ENCODE data around the gene AGER.
"Not testable (repeated sequence)": the region's sequence is repeated elsewhere in the genome, so short reads cannot be mapped to it uniquely, and the experiment has no call there.

AGER gene

DNA sequence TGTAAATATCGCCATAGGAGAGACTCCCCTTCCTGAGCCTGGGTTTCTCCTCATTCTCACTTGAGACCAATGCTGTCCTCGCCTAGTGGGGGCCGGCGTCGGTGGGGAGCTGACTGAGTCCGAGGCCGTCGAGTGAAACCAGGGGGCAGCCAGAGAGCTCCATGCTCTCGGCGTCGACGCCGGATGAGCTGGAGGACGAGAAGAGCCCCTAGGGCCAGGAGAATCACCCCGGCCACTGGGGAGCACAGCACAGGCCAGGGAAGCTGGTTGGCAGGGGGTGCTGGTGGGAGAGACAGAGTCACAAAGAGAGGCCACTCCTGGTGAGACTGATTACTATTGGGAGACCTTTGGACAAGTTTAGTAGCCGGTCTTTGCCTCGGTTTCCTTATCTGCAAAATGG is 14.8 kb upstream of the AGER start:
- ATAC-seq (no peak), DNase-seq (no peak)

DNA sequence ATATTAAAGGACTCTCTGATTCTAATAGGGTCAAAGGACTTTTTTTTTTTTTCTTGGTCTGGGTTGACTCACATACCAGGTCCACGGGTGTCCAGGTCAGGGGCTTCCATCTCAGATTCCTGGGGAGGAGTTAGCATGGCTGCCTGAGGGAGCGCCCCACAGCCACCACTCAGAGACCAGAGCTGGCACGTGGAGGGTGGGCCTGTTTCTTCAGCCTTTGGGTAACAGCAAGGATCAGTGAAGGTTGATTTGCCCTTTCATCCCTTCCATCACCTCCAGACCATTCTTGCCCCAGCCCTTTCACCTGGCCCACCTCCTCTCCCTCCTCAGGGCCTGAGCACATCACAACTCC is 14.3 kb upstream of the AGER start:
- DNase-seq (no peak), ATAC-seq (no peak)

DNA sequence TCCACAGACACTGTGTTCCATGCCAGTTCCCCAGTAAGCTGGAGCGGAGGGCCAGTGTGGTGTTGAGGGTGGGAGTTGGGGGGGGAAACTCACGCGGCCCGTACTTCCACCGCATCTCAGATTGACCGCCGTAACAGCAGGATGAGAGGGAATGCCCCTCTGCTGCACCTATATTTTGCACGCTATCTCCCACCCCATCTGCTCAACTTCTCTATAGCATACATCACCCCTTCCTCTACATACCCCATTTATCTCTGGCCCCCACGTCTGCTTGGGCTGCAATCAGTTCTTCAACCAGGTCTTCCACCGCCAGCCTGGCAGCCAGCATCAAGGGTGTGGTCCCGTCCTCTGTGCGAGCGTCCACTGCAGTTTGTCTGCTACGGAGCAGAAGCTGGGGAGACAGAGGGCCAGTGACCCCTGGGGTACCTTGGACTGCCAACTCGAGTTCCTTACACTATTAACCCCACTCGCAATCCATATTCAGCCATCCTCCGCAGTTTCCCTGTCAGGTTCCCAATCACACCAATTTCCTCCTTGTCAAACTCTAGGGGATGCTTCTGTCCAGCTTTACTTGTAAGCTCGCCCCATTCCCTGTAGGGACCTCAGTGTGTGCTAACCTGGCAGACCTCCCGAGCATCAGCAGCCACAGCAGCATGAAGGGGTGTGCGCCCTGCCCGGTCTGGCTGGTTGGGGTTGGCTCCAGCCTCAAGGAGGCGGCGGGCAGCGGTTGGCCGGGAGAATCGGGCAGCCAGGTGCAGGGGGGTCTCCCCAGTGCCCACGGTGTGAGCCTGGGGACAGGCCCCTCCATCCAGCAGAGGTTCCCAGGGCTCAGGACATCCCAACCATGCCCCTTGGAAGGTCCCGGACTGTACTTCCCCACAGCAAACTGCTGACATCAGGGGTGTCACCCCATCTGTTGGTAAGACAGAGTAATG is 12.9 kb upstream of the AGER start:
- no peak for DNase-seq
- no peak for ATAC-seq

DNA sequence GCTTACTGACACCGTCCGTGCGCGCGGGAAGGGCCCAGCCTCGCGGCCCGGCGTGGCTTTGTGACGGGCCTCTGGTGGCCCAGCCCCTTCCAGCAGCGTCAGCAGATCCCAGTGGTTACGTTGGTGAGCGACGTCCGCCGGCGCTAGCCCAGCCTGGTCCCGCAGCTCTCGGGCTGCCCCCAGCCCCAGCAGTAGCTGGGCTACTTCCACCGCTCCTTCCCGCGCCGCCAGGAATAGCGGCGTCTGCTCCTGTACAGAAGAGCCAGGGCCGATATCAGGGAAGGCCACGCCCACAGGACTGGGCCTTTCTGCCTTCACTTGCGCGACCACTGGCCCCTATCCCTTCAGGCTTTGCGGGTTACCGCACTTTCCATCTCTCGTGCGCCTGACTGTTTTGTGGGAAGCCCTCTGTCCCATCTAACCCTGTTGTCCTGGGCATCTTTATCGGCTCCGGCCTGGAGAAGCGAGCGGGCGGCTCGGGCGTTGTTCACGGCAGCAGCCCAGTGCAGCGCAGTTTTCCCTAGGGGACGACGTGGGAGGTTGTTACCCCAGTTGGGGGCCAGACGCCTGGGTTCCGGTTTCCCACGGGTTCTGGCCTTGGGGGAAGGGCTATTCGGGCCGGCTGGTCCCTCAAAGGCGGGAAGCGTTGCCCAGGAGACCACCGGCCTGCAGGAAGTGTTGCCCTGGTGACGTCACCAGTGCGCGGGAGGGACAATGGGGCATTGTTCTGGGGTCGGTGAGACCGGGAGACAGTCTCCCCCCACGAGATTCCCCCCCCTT is 12.0 kb upstream of the AGER start:
- ATAC-seq (peak; percentile 92), DNase-seq (peak; percentile 86)

DNA sequence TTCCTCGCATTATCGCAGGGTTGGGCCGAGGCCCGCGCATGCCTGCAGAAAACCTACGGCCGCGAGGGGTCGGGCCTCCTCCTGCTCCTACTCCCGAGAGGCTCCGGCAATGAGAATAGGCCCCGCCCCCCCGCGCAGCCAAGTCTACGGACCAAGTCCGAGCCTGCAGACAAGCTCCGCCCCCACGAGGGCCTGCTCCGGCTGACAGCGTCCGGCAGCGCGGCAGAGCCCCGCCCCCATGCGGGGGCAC is 11.5 kb upstream of the AGER start:
- ATAC-seq: peak; percentile 90
- peak; percentile 100 for DNase-seq

DNA sequence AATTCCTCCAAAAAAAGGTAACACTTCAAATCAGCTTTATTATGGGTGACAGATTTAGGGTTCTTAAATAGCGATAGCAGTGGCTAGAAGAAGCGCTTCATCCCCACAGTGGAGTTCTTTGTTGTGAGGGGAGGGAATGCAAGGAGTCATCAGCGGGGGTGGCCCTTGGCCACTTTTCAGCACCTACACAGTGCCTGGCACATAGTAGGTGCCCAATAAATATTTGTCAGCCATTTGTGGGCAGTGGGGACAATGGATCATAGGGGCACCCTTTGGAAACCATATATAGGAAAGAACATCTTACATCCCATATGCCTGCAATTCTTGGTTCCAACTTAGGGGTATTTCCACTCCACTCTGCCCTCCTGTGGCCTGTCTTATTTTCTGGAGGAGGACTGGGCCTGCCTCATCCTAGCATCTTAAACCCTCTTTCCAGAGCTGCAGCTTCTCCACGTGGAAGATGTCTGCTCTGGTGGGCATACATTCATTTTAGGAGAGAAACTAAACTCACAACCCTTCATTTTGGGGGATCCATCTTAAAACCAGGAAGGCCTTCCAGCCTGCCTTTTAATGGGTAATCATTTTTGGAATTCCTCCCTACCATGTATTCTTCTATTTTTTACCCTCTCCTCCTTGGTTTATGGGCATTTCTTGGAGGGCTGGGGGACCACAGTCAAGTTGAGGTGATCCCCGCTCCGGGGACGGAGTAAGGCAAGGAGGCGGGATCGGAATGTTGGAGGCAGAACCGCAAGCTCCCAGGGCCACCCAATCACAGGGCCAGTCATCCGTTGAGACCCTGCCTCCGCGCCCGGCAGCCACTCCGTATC is 11.0 kb upstream of the AGER start:
- DNase-seq: peak; percentile 48
- ATAC-seq: no peak

DNA sequence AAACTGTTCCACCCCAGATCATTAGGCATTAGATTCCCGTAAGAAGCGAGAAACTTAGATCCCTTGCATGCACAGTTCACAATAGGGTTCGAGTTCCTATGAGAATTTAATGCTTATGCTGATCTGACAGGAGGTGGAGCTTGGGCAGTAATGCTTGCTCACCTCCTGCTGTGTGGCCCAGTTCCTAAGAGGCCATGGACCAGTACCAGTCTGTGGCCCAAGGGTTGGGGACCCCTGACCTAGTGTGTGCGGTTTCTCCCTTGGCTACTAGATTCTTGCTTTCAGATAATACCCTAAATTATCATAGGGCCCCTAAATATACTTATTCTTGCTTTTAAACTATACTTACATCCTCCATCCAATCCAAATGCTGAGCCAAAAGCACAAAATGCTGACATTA is 10.3 kb upstream of the AGER start:
- DNase-seq (no peak), ATAC-seq (no peak)

- ATAC-seq, DNase-seq: not testable (repeated sequence)
Measured at GRCh38 chr6:32193096-32193495, 9.0 kb upstream of the AGER start.

- DNase-seq (peak; percentile 65), ATAC-seq (no peak)
Measured at GRCh38 chr6:32192608-32193039, 8.6 kb upstream of the AGER start, which contains the start of gene GPSM3. Gene GPSM3 (minus strand): TSS chr6:32192643. CDS start chr6:32192513, 130 bp downstream.

DNA sequence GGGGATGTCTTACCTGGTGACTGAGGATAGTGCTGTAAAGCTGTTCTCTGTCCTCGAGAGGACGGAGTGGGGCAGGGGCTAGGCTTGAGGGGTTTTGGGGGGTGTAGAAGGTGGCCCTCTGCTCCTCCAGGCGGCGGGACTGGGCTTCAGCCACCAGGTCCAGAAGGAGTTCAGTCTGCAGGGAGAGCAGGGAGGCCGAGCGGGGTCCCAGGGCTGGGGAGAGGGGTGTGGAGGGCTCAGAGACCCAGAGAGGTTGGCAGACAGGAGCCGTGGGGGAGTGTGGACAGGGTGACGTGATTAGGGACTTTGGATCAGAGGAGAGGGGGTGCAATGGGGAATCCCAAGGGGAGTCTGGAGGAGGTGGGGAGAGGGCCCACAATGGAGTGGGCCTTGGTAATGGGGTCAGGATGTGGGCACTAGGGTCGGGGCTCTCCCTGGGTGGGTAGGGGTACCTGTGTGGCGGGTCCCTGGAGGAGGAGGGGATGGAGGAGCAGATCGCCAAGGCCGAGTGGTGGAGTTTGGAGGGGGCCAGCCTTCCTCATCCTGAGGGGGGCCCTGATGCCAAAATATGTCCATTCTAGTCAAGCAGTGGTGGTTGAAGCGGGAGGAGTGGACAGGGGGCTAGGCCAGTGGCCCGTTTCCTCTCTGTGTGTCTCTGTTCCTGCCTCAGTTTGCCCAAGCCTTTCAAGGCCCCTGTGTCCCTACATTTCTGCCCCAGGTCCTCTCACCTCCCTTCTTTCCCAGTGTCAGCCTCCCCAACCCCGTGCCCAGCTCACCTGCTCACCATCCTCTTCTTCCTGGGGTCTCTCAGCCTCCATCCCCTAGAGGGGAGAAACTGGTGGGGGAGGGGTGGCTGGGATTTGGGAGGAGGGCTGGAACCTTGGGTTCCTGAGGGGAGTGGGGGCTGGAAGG is 7.9 kb upstream of the AGER start:
- ATAC-seq: no peak
- DNase-seq: no peak

- ATAC-seq: no peak
- no peak for DNase-seq
Measured at GRCh38 chr6:32190911-32191677, 7.0 kb upstream of the AGER start.

GRCh38 chr6:32190054-32190851 is 6.2 kb upstream of the AGER start, which contains the start of gene PBX2:
Gene PBX2 (minus strand): TSS chr6:32190202. CDS start chr6:32189915, 287 bp downstream.
- DNase-seq (peak; percentile 86), ATAC-seq (peak; percentile 66)

- DNase-seq (no peak), ATAC-seq (no peak)
Measured at GRCh38 chr6:32189742-32190053, 5.6 kb upstream of the AGER start.

DNA sequence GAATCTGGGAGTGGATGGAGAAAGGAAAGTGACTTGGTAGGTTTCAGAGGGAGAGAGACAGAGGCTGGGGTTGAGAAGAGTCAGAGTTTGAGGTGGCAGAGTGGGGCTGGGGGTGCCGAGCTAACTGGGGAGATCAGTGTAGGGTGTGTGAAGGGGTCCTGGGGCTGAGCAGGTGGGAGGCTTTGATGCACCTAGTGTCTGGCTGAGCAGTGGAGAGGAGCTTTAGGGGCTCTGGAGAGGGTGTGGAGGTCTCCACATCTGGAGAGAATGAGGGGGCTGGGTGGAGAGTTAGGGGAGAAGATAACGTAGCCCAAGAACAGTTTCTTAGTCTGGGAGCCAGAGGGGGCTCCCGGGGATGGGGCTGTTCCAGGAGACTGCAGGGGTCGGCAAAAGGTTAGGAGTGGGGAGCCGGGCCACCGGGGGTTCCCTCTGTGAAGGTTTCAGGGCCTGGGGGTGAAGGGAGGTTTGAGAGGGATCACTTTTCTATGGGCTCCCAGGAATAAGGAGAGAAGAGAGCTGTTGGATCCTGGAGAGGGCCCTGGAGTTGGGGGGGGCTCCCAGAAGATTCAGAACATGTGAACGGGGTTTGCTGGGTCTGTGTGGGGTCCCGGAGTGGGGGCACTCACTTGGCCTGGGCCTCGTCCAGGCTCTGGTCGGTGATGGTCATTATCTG is 5.2 kb upstream of the AGER start:
- DNase-seq (no peak), ATAC-seq (no peak)

DNA sequence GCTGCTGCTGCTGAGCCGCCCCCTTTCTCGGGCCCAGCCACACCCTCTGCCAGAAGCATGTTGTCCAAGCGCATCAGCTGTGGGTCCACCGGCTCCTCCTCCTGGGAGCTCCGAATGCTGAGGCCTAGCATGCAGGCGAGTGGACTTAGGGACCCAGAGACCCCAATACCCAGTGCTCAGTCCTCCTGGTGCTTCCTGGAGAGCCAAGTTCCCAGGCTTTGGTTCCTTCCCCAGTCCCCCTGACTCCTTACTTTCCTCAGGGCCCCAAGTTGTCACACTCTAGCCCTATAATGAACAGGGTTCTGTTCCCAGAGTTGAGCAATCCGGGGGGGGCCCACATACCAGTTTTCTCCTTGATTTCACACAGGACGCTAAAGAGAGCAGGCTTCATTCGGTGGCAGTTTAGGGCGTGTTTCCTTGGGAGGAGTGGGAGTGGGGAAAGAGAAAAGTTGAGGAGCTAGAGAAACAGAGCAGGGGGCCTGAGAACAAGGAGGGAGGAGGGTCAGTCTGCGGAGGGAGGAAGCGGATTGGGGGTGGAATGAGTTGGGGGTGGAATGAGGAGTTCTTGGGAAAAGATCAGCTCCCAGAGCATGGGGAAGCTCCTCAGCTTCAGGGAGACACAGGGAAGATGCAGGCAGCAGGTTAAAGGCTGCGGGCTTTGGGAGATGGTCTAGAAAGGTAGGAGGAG is 4.5 kb upstream of the AGER start:
- ATAC-seq: no peak

GRCh38 chr6:32187725-32188380 is 3.8 kb upstream of the AGER start:
- ATAC-seq, DNase-seq: not testable (repeated sequence)

More for the DNA sequence above, 4.5 kb upstream of the AGER start:
- DNase-seq: no peak

DNA sequence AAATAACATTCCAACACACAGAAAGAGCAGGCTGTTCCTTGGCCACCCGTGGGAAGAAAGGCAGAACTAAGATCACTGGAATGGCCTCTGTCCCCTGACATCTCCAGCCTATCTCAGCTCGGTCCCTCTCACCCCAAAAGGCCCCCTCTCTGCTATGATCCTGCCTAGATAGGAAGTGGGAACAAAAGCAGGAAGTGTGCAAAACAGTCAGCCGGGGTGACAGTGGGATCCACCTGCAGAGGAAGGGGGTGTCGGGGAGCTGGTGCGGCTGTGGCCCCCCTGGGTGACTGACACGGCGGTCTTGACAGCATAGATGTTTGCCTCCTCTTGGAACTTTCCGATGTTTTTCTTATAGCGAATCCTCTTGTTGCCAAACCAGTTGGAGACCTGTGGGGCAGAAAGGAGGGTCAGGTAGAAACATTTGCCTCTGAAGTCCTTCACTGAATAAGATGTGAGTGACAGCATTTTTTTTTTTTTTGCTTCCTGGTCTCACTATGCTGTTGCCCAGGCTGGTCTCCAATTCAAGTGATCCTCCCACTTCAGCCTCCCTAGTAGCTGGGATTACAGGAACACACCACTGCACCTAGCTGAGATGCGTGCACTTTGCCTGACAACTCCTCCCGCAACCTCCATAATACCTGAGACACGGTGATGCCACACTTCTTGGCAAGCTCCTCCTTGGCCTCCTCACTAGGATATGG is 3.1 kb upstream of the AGER start:
- no peak for DNase-seq
- ATAC-seq: no peak
